Left ventricle myocardium inferior (tissue), 1 donor: ENCODE data around the gene BCL2. TPM values are rescaled to one million over a fixed set of nuclear protein-coding genes. Genes with fewer than 3 reads are reported as not detected.
A peak's percentile ranks its signal among the peaks of the same experiment; 100 is the strongest.

ENCODE experiments used
- DNase-seq: peaks from one replicate; pipeline ENCODE4 v3.0.0-alpha.2; 2020
- H3K27ac ChIP-seq: fragments of 200-600 bp; replicated peaks from 2 replicates; pipeline ENCODE4 v1.8.0; 2021
- H3K27me3 ChIP-seq: fragments of 200-600 bp; 2 replicates; pipeline ENCODE4 v1.8.0; 2021; ENCODE audit warnings: low read depth
- H3K36me3 ChIP-seq: fragments of 200-600 bp; 2 replicates; pipeline ENCODE4 v1.8.0; 2021
- H3K4me1 ChIP-seq: fragments of 200-600 bp; 2 replicates; pipeline ENCODE4 v1.8.0; 2021
- H3K4me3 ChIP-seq: fragments of 200-600 bp; 2 replicates; pipeline ENCODE4 v1.8.0; 2021; ENCODE audit warnings: mild to moderate bottlenecking, moderate library complexity
- H3K9me3 ChIP-seq: fragments of 200-600 bp; replicated peaks from 2 replicates; pipeline ENCODE4 v1.8.0; 2021
- intact Hi-C: fragments of 100-400 bp; cut with micrococcal nuclease; formaldehyde crosslinking; loops from one replicate; pipeline ENCODE4 v1.11.0; 2022
- total RNA-seq: library from RNA; stranded (reverse); fragmentation: NEBNext Ultra II Directional; extraction: Animal tissue kit (Norgen Biotek cat#: 25700); gene quantifications from one replicate; pipeline ENCODE4 v1.2.1, GENCODE V29; 2021
- TF ChIP-seq, protein P1 (sequence below): fragments of 200-600 bp; IDR thresholded peaks from 2 replicates; pipeline ENCODE4 v1.8.0; 2021; ENCODE audit warnings: antibody characterized with exemption, mild to moderate bottlenecking, borderline replicate concordance
- donor health status: DM: no; HTN: yes; CAD: no; lungs with severe emphysema.

Gene BCL2
- total RNA-seq, 1 donor from 2014 or later, result 7.3 TPM

DNA sequence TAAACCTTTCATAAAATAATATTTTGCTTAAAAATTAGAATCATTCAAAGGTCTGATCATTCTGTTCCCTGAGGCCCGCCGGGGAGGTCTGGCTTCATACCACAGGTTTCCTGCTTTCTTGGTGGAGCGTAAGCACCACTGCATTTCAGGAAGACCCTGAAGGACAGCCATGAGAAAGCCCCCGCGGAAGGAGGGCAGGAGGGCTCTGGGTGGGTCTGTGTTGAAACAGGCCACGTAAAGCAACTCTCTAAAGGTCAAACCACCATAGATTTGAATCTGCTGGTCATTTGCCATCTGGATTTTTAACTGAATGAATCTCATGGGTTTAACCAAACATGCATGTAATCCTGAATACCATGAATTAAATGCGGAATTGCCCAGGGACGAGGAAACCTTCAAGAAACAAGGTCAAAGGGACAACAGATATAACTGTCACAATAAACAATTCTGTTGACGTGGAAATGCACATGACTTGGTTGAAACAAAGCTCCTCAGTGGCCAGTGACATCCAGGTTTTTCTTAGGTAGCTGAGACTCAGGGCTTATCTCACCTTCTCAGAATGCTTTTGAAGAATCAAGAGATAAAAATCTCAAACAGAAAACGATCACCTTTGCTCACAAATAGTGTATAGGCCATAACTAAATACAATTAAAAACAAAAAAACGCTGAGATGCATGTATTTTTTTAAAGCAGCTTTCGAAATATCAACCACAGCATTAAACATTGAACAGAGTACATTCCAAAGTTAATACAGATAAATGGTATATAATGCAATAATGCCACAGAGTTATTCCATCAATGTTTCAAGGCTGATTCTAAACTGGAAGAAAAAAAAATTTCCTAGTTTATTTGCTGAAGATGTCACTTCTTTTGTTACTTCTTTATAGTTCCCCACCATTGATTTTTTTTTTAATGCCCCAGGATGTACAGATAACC is 193.2 kb downstream of the BCL2 start:
- TF ChIP-seq, protein P1, sequence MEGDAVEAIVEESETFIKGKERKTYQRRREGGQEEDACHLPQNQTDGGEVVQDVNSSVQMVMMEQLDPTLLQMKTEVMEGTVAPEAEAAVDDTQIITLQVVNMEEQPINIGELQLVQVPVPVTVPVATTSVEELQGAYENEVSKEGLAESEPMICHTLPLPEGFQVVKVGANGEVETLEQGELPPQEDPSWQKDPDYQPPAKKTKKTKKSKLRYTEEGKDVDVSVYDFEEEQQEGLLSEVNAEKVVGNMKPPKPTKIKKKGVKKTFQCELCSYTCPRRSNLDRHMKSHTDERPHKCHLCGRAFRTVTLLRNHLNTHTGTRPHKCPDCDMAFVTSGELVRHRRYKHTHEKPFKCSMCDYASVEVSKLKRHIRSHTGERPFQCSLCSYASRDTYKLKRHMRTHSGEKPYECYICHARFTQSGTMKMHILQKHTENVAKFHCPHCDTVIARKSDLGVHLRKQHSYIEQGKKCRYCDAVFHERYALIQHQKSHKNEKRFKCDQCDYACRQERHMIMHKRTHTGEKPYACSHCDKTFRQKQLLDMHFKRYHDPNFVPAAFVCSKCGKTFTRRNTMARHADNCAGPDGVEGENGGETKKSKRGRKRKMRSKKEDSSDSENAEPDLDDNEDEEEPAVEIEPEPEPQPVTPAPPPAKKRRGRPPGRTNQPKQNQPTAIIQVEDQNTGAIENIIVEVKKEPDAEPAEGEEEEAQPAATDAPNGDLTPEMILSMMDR, result no peak
- H3K27me3 ChIP-seq, result no peaks in the 10 kb centered on the region
- peaks cover 3% of the 10 kb centered on the region for H3K4me1 ChIP-seq
- DNase-seq, result no peak
- H3K36me3 ChIP-seq, result no peaks in the 10 kb centered on the region
- no peak overlapping the region for H3K4me3 ChIP-seq
- intact Hi-C loops, result no loop called here
- no peaks in the 10 kb centered on the region for H3K9me3 ChIP-seq
- no peak overlapping the region for H3K27ac ChIP-seq

DNA sequence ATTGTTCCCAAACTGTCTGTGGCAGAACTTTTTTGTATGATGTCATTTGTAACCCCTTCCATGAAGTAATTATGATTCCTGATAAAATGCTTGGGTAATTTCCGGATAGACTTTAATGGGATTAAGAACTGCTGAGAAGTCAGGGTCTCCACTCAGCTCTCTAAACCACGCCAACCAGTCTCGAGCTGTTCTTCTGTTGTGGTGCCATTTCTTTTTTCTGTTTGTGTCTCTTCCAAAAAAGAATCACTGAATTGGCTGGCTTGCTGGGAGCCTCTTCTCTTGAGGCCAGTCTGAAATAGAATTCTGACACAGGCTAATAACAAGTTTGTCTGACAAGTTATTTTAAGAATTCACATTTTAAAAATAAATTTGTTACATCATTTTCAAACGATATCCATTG is 198.9 kb downstream of the BCL2 start:
- intact Hi-C loops, result no loop called here
- Histone ChIP-seq H3K9me3 (no peaks in the 10 kb centered on the region), H3K27ac (no peak overlapping the region), H3K4me3 (no peak overlapping the region), H3K36me3 (no peaks in the 10 kb centered on the region), H3K4me1 (peaks cover 11% of the 10 kb centered on the region), H3K27me3 (no peaks in the 10 kb centered on the region)
- TF ChIP-seq, protein P1, result no peak
- DNase-seq, result no peak

DNA sequence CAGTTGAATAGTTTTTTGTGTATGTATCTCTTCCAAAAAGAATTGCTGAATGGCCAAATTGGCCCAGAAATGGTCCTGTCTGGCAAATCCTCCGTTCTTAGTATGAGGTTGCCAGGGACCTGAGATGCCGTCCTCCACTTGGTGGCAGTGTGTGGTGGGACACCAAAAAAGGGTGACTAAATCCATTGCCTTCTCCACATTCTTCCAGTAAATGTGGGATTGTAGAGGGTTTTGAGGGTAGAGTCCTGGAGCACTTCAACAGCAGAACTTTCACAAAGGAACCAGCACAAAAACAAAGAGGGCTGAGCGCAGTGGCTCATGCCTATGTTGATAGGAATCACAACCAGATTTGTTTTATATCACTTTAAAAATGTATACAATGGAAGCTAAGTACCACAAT is 199.9 kb downstream of the BCL2 start:
- H3K4me3 ChIP-seq, result no peak overlapping the region
- no peaks in the 10 kb centered on the region for H3K36me3 ChIP-seq
- H3K27ac ChIP-seq, result no peak overlapping the region
- intact Hi-C loops, result loop anchor here (10.0 kb wide), 1 partner anchor 55 kb away; no protein-coding TSS in a partner anchor
- DNase-seq, result no peak
- no peaks in the 10 kb centered on the region for H3K9me3 ChIP-seq
- peaks cover 11% of the 10 kb centered on the region for H3K4me1 ChIP-seq
- TF ChIP-seq, protein P1, result peak; percentile 63
- no peaks in the 10 kb centered on the region for H3K27me3 ChIP-seq

DNA sequence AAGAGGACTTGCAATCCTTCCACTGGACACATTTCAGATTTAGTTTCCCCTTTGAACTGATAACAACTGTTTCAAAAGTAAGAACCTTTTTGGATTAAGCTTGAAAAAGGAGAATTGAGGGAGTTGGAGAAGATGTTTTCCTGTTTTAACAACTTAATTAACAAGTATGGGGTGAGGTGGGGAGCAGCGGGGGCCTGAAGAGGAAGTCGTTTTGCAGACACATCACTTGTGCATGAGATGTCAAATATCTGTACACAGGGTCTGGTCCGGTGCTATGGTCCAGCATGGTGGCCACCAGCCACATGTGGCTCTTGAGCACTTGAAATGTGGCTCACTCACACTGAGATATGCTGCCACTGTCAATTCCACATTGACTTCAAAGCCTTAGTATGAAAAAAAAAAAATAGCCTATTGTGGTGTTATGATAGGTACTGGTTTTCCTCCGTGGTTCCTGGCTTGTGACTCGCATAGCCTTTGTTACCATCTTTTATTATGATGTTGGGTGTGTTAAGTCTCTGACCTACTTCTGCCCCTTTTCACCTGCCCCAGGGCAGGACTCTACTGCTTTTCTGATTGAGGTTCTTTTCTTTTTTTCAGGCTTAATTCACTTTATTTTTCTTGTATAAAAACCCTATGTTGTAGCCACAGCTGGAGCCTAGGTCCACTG is 205.5 kb downstream of the BCL2 start:
- intact Hi-C loops, result loop anchor here (10.0 kb wide), 1 partner anchor 61 kb away; no protein-coding TSS in a partner anchor
- H3K36me3 ChIP-seq, result no peaks in the 10 kb centered on the region
- DNase-seq, result no peak
- H3K4me1 ChIP-seq, result peaks cover 17% of the 10 kb centered on the region
- H3K27me3 ChIP-seq, result no peaks in the 10 kb centered on the region
- TF ChIP-seq, protein P1, result no peak
- H3K27ac ChIP-seq, result no peak overlapping the region
- H3K4me3 ChIP-seq, result no peak overlapping the region
- H3K9me3 ChIP-seq, result no peaks in the 10 kb centered on the region

DNA sequence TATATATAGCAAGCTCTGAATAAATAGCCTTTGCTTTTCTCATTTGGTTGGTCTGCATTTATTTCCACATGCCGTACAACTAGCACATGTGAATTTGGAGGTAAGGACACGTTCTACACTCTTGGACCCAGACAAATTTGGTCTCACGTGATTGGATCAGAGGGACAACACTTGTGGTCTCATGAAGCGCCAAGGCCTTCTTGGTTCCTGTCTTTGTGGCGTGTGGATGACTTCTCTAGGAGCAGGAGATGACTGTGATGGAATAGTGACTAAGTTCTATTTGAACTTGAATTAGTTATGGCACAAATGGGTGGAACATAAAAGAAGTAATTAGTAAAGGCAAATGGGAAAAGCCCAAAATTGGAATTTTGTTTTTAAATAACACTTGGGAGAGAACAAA is 206.9 kb downstream of the BCL2 start:
- intact Hi-C loops, result loop anchor here (10.0 kb wide), 1 partner anchor 62 kb away; no protein-coding TSS in a partner anchor
- no peak overlapping the region for H3K4me3 ChIP-seq
- DNase-seq, result no peak
- H3K27me3 ChIP-seq, result no peaks in the 10 kb centered on the region
- H3K9me3 ChIP-seq, result no peaks in the 10 kb centered on the region
- peaks cover 17% of the 10 kb centered on the region for H3K4me1 ChIP-seq
- H3K27ac ChIP-seq, result peak overlapping the region; percentile 61
- no peaks in the 10 kb centered on the region for H3K36me3 ChIP-seq
- TF ChIP-seq, protein P1, result no peak
